GM21717 (cell line): Measurements from ENCODE around the gene TLR8.

Source experiments
- ATAC-seq: cut with Tn5 transposase; IDR thresholded peaks from one replicate; pipeline ENCODE4 v1.9.1; 2021; ENCODE audit warnings: mild to moderate bottlenecking, moderate library complexity; ENCODE audit not compliant: unreplicated experiment

Gene TLR8

DNA sequence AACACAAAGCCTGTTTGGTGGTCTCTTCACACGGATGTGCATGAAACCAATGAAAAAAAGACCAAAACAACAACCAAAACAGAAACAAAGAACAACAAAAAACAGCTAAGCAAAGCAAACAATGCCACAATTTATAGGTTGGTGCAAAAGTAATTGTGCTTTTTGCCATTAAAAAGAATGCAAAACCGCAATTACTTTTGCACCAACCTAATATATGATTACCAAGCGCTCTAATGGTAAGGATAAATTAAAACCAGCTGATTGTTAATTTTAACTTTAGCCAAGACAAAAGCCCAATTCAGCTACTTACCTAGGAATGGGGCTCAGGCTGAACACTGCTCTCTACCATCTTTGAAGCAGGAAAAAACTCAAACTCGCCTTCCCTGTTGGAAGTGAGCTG lies 39.1 kb downstream of the TLR8 start:
- no peak for ATAC-seq

DNA sequence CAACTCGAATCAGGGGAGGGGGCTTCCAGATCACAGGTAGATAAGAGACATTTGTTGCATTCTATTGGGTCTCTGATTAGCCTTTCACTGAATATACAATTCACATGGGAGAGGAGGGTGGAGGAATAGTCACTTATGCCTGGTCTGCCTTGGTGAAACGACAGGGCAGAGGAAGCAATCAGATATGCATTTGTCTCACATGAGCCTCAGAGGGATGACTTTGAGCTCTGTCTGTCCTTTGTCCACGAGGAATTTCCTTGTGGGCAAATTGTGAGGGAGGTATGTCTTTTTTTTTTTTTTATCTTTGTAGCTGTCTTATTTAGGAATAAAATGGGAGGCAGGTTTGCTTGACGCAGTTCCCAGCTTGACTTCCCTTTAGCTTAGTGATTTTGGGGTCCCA lies 40.0 kb downstream of the TLR8 start:
- ATAC-seq = no peak

DNA sequence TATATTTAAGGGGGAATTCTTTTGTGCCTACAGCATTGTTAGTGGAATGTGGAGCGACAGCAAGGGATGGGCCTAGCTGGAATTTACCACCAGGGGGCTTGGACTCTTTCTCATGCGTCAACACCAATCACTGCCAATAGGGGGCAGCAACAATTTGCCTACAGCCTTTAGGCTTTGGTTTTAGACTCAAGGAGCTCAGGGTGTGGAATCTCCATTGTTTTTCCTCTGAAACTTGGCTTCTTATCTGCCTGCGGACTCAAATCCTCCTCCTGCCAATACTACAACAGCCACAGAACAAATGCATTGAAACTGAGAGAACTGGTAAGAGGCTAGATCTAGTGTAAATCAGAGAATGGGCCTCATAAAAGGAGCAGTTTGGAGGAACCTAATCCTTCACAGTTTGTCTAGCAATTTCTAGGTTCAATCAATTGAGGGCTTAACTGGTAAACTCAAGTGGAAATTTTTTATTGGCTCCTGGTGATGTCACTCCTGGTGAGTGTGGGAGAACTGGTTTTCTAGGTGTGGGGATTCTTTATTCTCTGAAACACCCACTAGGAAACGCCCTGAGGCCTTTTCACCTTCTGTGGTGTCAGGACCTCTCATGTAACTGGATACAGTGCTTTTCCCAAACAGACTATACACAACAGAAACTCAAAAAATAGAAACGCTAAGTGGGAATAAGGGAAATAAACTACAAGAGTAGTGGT lies 40.6 kb downstream of the TLR8 start:
- peak; percentile 30 for ATAC-seq

DNA sequence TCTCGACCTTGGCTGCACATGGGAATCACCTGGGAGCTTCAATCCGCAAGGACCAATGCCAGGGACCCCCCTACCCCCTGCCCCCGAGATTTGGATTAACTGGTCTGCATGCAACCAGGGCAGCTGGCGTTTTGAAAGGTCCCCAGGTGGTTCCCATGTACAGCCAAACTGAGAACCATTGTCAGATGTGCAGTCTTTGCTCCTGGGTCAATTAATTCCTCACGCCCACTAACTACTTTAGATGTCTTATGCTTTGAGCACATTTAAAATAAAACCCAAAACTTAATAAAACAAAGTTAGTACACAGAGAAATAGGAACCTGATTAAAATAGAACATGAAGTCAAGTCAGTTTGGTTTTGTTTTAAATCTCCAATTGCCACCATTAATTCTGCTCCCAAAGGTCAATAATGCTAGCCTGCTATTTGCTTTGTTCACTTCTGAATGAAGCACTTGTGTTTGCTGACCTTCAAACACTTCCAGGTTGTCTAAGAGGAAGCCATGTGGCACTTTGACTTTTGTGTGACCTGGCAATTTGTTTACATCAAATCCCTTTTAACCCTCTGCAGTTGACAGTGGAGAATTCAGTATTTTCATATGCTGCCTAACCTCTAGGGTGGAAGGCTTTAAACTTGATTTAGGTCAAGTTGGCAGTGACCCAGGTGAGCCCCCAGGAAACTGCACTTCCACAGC lies 41.3 kb downstream of the TLR8 start:
- ATAC-seq = no peak

DNA sequence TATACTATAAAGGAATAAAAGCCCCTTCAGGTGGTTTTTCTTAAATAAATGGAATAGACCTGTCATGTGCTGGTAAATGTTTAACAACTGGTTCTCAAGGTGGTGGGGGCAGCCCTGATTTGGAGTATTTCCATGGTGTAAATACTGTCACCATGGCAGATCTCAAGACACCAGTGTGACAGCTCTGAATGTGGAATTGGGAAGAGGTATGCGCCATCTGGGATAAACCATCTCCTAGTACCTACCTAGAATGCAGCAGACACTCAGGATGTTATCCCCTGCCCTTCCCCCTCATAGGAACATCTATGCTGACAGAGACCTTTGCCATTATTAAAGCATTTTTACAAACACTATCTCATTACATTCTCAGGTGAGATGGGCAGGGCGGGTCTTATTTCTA lies 42.1 kb downstream of the TLR8 start:
- no peak for ATAC-seq

DNA sequence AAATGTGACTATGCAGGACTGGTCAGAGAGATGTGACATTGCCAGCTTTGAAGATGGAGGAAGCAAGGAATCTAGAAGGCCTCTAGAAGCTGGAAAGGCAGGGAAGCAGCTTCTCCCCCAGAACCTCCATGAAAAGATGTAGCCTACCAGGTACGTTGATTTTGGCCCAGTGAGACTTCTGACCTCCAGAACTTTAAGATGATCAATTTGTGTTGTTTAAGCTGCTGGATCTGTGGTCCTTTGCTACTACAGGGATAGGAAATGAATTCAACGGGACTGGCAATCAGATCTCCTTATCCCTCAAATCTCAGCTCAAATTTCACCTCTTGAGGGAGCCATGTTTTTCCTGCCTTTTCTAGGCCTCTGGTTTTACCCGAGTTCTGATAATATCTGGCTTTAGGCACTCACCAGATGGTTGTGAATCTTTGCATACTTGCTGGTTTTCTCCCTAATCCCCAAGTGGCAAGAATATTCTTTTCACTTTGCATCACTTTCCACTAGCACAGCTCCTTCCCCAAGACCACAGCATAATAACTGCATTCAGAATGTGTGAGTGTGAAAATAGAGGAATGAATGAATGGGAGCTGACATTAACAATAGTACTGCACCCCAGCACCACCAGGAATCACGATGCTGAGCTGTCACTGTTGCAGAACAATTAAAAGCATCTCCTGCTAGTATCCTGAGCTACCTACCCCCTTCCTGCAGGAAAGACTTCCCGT lies 42.9 kb downstream of the TLR8 start:
- peak; percentile 1 for ATAC-seq

DNA sequence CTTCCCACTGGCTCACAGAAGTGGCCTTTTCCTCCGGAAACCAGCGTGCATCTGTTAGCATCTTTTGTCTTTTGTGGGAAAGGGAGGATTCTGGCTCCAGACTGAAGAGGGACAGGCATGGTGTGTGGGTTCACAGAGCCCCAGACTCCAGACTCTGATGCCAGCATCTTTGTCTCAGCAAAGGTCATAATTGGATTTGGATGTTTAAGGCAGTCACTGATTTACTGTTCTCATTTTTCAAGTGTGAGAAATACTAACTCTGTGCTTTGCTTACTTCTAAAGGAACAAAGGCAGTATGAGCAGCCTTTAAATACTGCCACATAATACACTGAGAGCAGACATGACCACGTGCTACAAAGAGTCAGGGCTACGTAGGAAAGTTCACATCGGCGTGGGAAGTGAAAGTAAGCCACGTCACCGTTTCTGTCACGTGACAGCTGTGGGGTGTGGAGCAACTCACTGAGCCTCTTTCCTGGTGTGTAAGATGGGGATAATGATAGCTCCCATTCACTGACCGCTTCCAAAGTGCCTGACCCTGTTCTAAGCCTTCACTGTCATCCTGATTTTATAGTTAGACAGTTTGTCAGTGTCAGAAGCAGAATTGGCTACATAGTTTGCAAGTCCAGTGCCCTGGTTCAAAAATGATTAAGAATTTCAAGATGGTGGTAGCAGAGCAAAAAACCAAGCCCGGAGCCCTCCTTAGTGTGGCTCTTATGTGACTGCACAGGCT lies 43.7 kb downstream of the TLR8 start:
- peak; percentile 55 for ATAC-seq

- peak; percentile 49 for ATAC-seq
These were observed 44.6 kb downstream of the TLR8 start for GRCh38 chrX:12950851-12951594.

GRCh38 chrX:12951595-12951975 lies 45.2 kb downstream of the TLR8 start:
- ATAC-seq = no peak

DNA sequence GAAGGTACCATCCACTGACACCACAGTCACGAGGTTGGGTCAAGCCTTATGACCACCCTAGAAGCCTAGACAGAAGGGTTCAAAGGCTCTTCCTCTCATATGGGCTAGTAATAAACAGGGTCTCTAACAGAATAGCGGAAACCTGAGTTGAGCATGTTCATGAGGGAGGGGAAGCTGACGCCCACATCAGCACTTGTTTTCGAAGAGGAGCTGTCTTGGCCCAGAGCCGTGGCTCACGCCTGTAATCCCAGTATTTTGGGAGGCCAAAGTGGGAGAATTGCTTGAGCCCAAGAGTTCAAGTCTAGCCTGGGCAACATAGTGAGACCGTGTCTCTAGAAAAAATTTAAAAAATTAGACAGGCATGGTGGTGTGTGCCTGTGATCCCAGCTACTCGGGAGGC lies 47.0 kb downstream of the TLR8 start:
- ATAC-seq = no peak

GRCh38 chrX:12954376-12954775 lies 48.0 kb downstream of the TLR8 start:
- ATAC-seq = no peak

DNA sequence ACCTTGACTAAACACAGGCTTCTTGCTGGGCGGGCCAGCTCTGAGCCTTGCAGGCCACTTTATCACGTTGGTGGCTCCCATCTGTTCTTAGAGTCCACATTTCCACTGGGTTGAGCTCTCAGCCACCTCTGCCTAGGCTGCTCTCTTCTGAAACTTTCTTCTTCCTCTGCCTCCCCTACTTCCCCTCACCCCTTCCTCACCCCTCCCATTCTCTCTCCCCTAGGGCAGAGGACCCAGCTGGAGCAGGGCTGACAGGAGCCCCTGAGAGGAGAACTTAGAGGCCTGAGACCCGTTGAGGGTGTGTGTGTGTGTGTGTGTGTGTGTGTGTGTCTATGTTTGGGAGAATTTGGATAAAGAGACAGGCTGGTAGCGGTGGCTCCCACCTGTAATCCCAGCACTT lies 48.6 kb downstream of the TLR8 start:
- no peak for ATAC-seq

DNA sequence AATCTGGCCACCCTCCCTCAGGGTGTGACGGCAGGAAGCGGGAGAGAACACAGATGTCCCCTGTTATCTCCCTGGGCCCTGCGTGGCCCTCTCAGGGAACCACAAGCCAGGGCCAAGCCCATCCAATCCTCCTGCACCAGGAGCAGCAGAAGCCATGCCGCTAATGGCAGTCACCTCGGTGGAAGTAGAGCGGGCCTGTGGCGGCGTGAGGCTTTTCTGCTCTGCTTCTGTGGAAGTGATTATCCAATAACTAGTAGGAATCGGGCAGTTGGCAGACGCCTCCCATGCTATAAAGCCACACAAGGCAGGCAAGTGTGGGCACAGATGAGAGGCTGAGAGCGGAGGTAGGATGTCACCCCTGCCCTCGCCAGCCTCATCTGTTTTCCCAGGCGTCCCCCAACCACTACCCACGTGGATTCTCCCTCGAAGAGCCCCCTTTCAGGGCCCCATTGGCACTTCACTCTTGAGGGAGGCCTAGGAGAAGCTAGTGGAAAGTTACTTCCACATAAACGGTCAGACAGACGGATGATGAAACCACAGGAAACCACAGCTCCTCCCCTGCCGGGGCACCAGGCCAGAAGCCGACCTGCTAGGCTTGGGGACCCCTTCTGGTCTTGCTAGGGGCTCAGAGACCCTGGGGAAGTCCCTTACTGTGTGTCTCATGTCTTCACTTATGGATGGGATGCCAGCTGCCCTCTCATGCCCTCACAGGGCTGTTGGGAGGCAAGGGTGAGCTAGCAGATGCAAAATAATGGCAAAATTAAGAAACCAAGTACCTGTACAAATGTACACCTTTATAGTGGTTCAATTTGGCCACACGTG lies 49.7 kb downstream of the TLR8 start:
- peak; percentile 58 for ATAC-seq

- ATAC-seq = peak; percentile 63
These were observed 50.5 kb downstream of the TLR8 start for GRCh38 chrX:12956704-12957534.

- ATAC-seq = no peak
These were observed 51.6 kb downstream of the TLR8 start for GRCh38 chrX:12958059-12958458.

- ATAC-seq = no peak
These were observed 52.0 kb downstream of the TLR8 start for GRCh38 chrX:12958461-12958860.

- ATAC-seq = no peak
These were observed 54.8 kb downstream of the TLR8 start for GRCh38 chrX:12961196-12961718.

GRCh38 chrX:12962041-12962504 lies 55.7 kb downstream of the TLR8 start:
- ATAC-seq = peak; percentile 46
